ENCODE results near the gene XYLT1. TPM values are rescaled to one million over a fixed set of nuclear protein-coding genes. Genes with fewer than 3 reads are reported as not detected.
A peak's percentile ranks its signal among the peaks of the same experiment; 100 is the strongest.

Gene XYLT1
- total and polyA plus RNA-seq, 2 of the 8 experiments (the other 6 are each of a cell fraction or from before 2014, with no cell fraction given), result 6.6 to 25.4 TPM

- no peak for TF ChIP-seq CHD7 (IDR thresholded peaks at IDR 0.05; ENCODE audit: insufficient replicate concordance, low read length)
- no peak for TF ChIP-seq RXRA (IDR thresholded peaks at IDR 0.05; ENCODE audit: insufficient read depth, low read depth, low read length)
- TF ChIP-seq GTF2F1 (IDR thresholded peaks at IDR 0.05; ENCODE audit: borderline replicate concordance, low read depth, low read length), result no peak
- no peak for TF ChIP-seq TAF7 (optimal IDR thresholded peaks at IDR 0.05; ENCODE audit: borderline replicate concordance, low read depth, low read length)
- TF ChIP-seq CTBP2 (IDR thresholded peaks at IDR 0.05; ENCODE audit: borderline replicate concordance, insufficient read depth, insufficient read length, low read length), result no peak
- peak; percentile 10 to 36; a peak in 3 of 4 replicates for TF ChIP-seq RAD21 (IDR thresholded peaks at IDR 0.05 in 1 of 2, conservative IDR thresholded peaks at IDR 0.05 in 1 of 2; ENCODE audit: low read depth in 2 of 2, low read length in 2 of 2)
- TF ChIP-seq TBP (IDR thresholded peaks at IDR 0.05; ENCODE audit: low read depth, low read length), result no peak
- TF ChIP-seq KDM1A (IDR thresholded peaks at IDR 0.05; ENCODE audit: borderline replicate concordance, low read length), result no peak
These were observed 211.7 kb downstream of the XYLT1 start (continued) for GRCh38 chr16:17258848-17259713.

All from H1 (cell line).